ENCODE measurements around the gene SH3TC1. TPM values are rescaled to one million over a fixed set of nuclear protein-coding genes. Genes with fewer than 3 reads are reported as not detected.

Gene SH3TC1
- total and polyA plus RNA-seq, 2 of the 8 experiments (the other 6 are each of a cell fraction or from before 2014, with no cell fraction given), result 0.15 TPM; not detected in 1

- H4K5ac ChIP-seq (ENCODE audit: insufficient read length, low read depth, low read length), result no peak overlapping the region
- WGBS, 2 experiments (ENCODE audit: extremely low coverage in 1 of 2, insufficient coverage in 1 of 2, insufficient read length in 1 of 2, insufficient replicate concordance in 2 of 2, low coverage in 1 of 2, low lambda C conversion rate in 2 of 2, missing lambda C conversion rate in 1 of 2), result 84% methylated on average over 11 of the region's 11 CpGs; no CpG with 5 or more reads in 1 of the 2 experiments
- no peak overlapping the region for H2BK120ac ChIP-seq (replicated peaks; ENCODE audit: low read depth, low read length)
- H3K36me3 ChIP-seq (ENCODE audit: control insufficient read depth in 2 of 4, insufficient read depth in 4 of 4, low read length in 3 of 4), result no peaks in the 10 kb centered on the region
- no peak overlapping the region for H3K14ac ChIP-seq (ENCODE audit: insufficient read length)
- no peak overlapping the region for H2AFZ ChIP-seq (ENCODE audit: low read length)
- no peak overlapping the region for H3K4me2 ChIP-seq (ENCODE audit: insufficient read depth in 1 of 2, low read depth in 2 of 2, low read length in 2 of 2)
- no peak overlapping the region for H2BK12ac ChIP-seq (ENCODE audit: low read depth, low read length)
- H3K18ac ChIP-seq (ENCODE audit: extremely low read depth, low read length), result no peak overlapping the region
- H3K9me3 ChIP-seq (ENCODE audit: insufficient read depth in 2 of 2, low read depth in 1 of 2, low read length in 1 of 2), result no peaks in the 10 kb centered on the region
- H3K23me2 ChIP-seq (ENCODE audit: low read depth, low read length), result no peaks in the 10 kb centered on the region
- no peak overlapping the region for H3K56ac ChIP-seq (replicated peaks; ENCODE audit: insufficient read length, low read depth, low read length)
- no peak overlapping the region for H3K27ac ChIP-seq (ENCODE audit: low read depth, low read length)
- ChIA-PET POLR2A (ENCODE audit: partially characterized antibody) (no interaction called here), CTCF (ENCODE audit: partially characterized antibody) (interaction anchor here (0.6 to 1.2 kb wide), 2 partner anchors 8 to 118 kb away, joined by 3 read pairs; no protein-coding TSS in a partner anchor)
- H3K23ac ChIP-seq (ENCODE audit: insufficient read length), result no peak overlapping the region
- no peak overlapping the region for H2BK15ac ChIP-seq (ENCODE audit: low read length)
- H3K4me1 ChIP-seq (replicated peaks in 1 of 4; ENCODE audit: control insufficient read depth in 3 of 4, insufficient read depth in 4 of 4, low read length in 3 of 4), result no peaks in the 10 kb centered on the region
- H3K4me3 ChIP-seq (ENCODE audit: extremely low read depth in 1 of 4, insufficient read depth in 2 of 4, low read depth in 3 of 4, low read length in 4 of 4), result no peak overlapping the region
- no peak overlapping the region for H3K9ac ChIP-seq (replicated peaks in 1 of 4; ENCODE audit: extremely low read depth in 1 of 4, low read depth in 3 of 4, low read length in 3 of 4)
- no peak overlapping the region for H2BK5ac ChIP-seq (ENCODE audit: low read depth, low read length)
- H3K4ac ChIP-seq (replicated peaks; ENCODE audit: insufficient read length, low read depth, low read length), result no peak overlapping the region
- H3K79me2 ChIP-seq (ENCODE audit: control insufficient read depth in 1 of 2, insufficient read depth in 2 of 2, low read length in 2 of 2), result no peaks in the 10 kb centered on the region
- peaks cover 0 to 1% of the 10 kb centered on the region in 2 experiments for H4K20me1 ChIP-seq (replicated peaks in 1 of 2; ENCODE audit: control insufficient read depth in 1 of 2, insufficient read depth in 2 of 2, low read length in 2 of 2)
- H4K8ac ChIP-seq (ENCODE audit: extremely low read depth, insufficient read depth, low read length), result no peak overlapping the region
- FAIRE-seq (no peak), DNase-seq (ENCODE audit: low read depth in 1 of 2, low spot score in 2 of 2) (no peak)
- H4K91ac ChIP-seq (replicated peaks; ENCODE audit: insufficient read length, low read length), result no peak overlapping the region
- no peaks in the 10 kb centered on the region for H3K79me1 ChIP-seq (ENCODE audit: low read depth, low read length)
- no peak overlapping the region for H2BK20ac ChIP-seq (ENCODE audit: low read length)
- H3K27me3 ChIP-seq (replicated peaks in 1 of 4; ENCODE audit: control insufficient read depth in 3 of 4, extremely low read depth in 1 of 4, insufficient read depth in 3 of 4, low read length in 3 of 4), result no peaks in the 10 kb centered on the region
- no peak overlapping the region for H2AK5ac ChIP-seq (ENCODE audit: low read depth, low read length)
- TF ChIP-seq PHF8 (conservative IDR thresholded peaks at IDR 0.05; ENCODE audit: low read depth, low read length), result no peak
- no peak for TF ChIP-seq HDAC6 (IDR thresholded peaks at IDR 0.05; ENCODE audit: low read depth, low read length)
- no peak for TF ChIP-seq CEBPB (IDR thresholded peaks at IDR 0.05; ENCODE audit: low read depth, low read length)
- TF ChIP-seq RAD21 (IDR thresholded peaks at IDR 0.05 in 1 of 2, conservative IDR thresholded peaks at IDR 0.05 in 1 of 2; ENCODE audit: low read depth in 2 of 2, low read length in 2 of 2), result no peak
- no peak for TF ChIP-seq EZH2 (IDR thresholded peaks at IDR 0.05; ENCODE audit: low read depth, low read length, severe bottlenecking)
- TF ChIP-seq HDAC2 (IDR thresholded peaks at IDR 0.05; ENCODE audit: borderline replicate concordance in 1 of 2, low read depth in 2 of 2, low read length in 2 of 2), result no peak
- TF ChIP-seq SIX5 (IDR thresholded peaks at IDR 0.05; ENCODE audit: low read depth, low read length), result no peak
- TF ChIP-seq BRCA1 (IDR thresholded peaks at IDR 0.05; ENCODE audit: low read depth, low read length), result no peak
- no peak for TF ChIP-seq TCF12 (IDR thresholded peaks at IDR 0.05; ENCODE audit: low read depth, low read length)
- no peak for TF ChIP-seq BCL11A (IDR thresholded peaks at IDR 0.05; ENCODE audit: low read depth in 2 of 2, low read length in 2 of 2)
- no peak for TF ChIP-seq CTCF (IDR thresholded peaks at IDR 0.05; ENCODE audit: control extremely low read depth in 1 of 3, insufficient read depth in 1 of 3, low read depth in 1 of 3, low read length in 3 of 3)
- TF ChIP-seq KDM5A (IDR thresholded peaks at IDR 0.05; ENCODE audit: low read length), result no peak
Observed at GRCh38 chr4:8284391-8284790, 85.3 kb downstream of the SH3TC1 start.
